ENCODE measurements around the gene ZRANB1.

GRCh38 chr10:124918191-124918830 lies 23.6 kb upstream of the ZRANB1 start:
- TF ChIP-seq POLR2A (IDR thresholded peaks at IDR 0.05) (no peak), CTCF (IDR thresholded peaks at IDR 0.05) (no peak), POLR2AphosphoS5 (IDR thresholded peaks at IDR 0.05) (no peak)
